HepG2 (cell line): ENCODE measurements around the gene TMEM74B. TPM values are rescaled to one million over a fixed set of nuclear protein-coding genes. Genes with fewer than 3 reads are reported as not detected.

Experiments
- ATAC-seq: fragments of 200-7000 bp; cut with Tn5 transposase; 3 replicates; pipeline ENCODE4 v1.9.1; 2020; ENCODE audit warnings: mild to moderate bottlenecking, moderate library complexity
- BruUV-seq: library from RNA; stranded (reverse); fragments of 400-500 nt; replicated peaks from 2 replicates; lab custom pipeline; 2021; lab: Mats Ljungman, UMichigan
- CTCF ChIA-PET: fragments of 300-600 bp; formaldehyde crosslinking; extraction: SDS; loops from one replicate; lab custom pipeline; 2021; ENCODE audit warnings: low total read pairs, inconsistent platforms, low intra/inter-chr PET ratio; lab: Yijun Ruan, JAX
- POLR2A ChIA-PET: fragments of 350-600 bp; sonication (Branson Sonifier 250); formaldehyde crosslinking; loops from one replicate; lab custom pipeline; 2020; ENCODE audit warnings: antibody characterized with exemption, inconsistent platforms; lab: Yijun Ruan, JAX
- DNase-seq: peaks from one replicate; pipeline ENCODE4 v3.0.0-alpha.2; 2015; ENCODE audit warnings: low spot score
- FAIRE-seq: peaks from 3 replicates; lab custom pipeline; 2011; peaks lifted over from hg19 to GRCh38; lab: Jason Lieb, UNC
- H2AFZ ChIP-seq: one replicate; pipeline ENCODE4 v1.6.1; 2011; ENCODE audit warnings: low read length, inconsistent platforms
- H3K27ac ChIP-seq: fragments of 300-600 bp; 3 replicates; pipeline ENCODE4 v1.8.0; 2011; ENCODE audit warnings: mixed run types, mild to moderate bottlenecking, mixed read lengths, low read length, inconsistent platforms; ENCODE audit not compliant: insufficient read depth; ENCODE audit errors: extremely low read length
- H3K27me3 ChIP-seq, 2 experiments: fragments of 200-600 bp in 1 of 2; 2 replicates in 1 of 2; 3 replicates in 1 of 2; pipeline versions ENCODE4 v1.6.0 to v1.8.0; 2011; ENCODE audit warnings: low read length in 2 of 2, mild to moderate bottlenecking in 2 of 2, moderate library complexity in 2 of 2, inconsistent platforms in 1 of 2; ENCODE audit not compliant: insufficient read depth in 2 of 2, control insufficient read depth in 1 of 2
- H3K36me3 ChIP-seq, 2 experiments: fragments of 200-600 bp in 1 of 2; replicated peaks in 1 of 2; 2 replicates in 1 of 2; 3 replicates in 1 of 2; pipeline versions ENCODE4 v1.5.1 to v1.8.0; 2011; ENCODE audit warnings: low read length in 2 of 2, inconsistent platforms in 1 of 2; ENCODE audit not compliant: insufficient read depth in 2 of 2, control insufficient read depth in 1 of 2
- H3K4me1 ChIP-seq: 2 replicates; pipeline ENCODE4 v1.5.1; 2012; ENCODE audit warnings: low read length, inconsistent platforms; ENCODE audit not compliant: insufficient read depth
- H3K4me2 ChIP-seq: 2 replicates; pipeline ENCODE4 v1.6.0; 2011; ENCODE audit warnings: low read depth, low read length, inconsistent platforms
- H3K4me3 ChIP-seq, 3 experiments: fragments of 200-600 bp in 1 of 3; sonication (generic), shearing (Covaris generic) in 1 of 3; replicated peaks in 1 of 3; 2 replicates each; pipeline ENCODE4 v1.5.1; 2011 to 2016; ENCODE audit warnings: low read length in 3 of 3, inconsistent platforms in 2 of 3, low read depth in 2 of 3, mild to moderate bottlenecking in 2 of 3, control low read depth in 1 of 3, mixed read lengths in 1 of 3; ENCODE audit not compliant: insufficient read depth in 1 of 3
- H3K79me2 ChIP-seq: one replicate; pipeline ENCODE4 v1.6.1; 2011; ENCODE audit warnings: low read length, inconsistent platforms; ENCODE audit not compliant: insufficient read depth
- H3K9ac ChIP-seq: 2 replicates; pipeline ENCODE4 v1.6.0; 2011; ENCODE audit warnings: mild to moderate bottlenecking, low read depth, low read length, inconsistent platforms; ENCODE audit not compliant: insufficient read depth
- H3K9me3 ChIP-seq: 2 replicates; pipeline ENCODE4 v1.5.1; 2012; ENCODE audit warnings: mild to moderate bottlenecking, low read length
- H4K20me1 ChIP-seq: 2 replicates; pipeline ENCODE4 v1.6.0; 2011; ENCODE audit warnings: inconsistent platforms, mild to moderate bottlenecking, low read length, moderate library complexity; ENCODE audit not compliant: insufficient read depth
- ASH2L ChIP-seq: fragments of 300-600, 200-600 bp; sonication (generic); IDR thresholded peaks from 2 replicates; pipeline ENCODE4 v1.7.0; 2017; ENCODE audit warnings: low read depth, mild to moderate bottlenecking, moderate library complexity, mixed read lengths, low read length; ENCODE audit not compliant: insufficient read length
- RFX5 ChIP-seq: IDR thresholded peaks from 2 replicates; pipeline ENCODE4 v1.6.1; 2011; ENCODE audit warnings: low read depth, low read length, improper control_type of control experiment
- ZNF10 ChIP-seq: sonication (generic); formaldehyde crosslinking; IDR thresholded peaks from 2 replicates; pipeline ENCODE4 v1.4.0; 2020; ENCODE audit warnings: mild to moderate bottlenecking, low read depth, missing genetic modification reagents, borderline replicate concordance
- WGBS: methylation state at CpG from one replicate; pipeline ENCODE4 v1.1.6; 2017; ENCODE audit warnings: low lambda C conversion rate; 5-methylcytosine and 5-hydroxymethylcytosine counted together
- in situ Hi-C: cut with HindIII; loops from 2 replicates; pipeline ENCODE4 v1.10.0; 2017; ENCODE audit warnings: low pct_unique_long_range_greater_than_20kb; ENCODE audit not compliant: extremely low pct_ligation_motif_present
- intact Hi-C: fragments of 100-400 bp; cut with micrococcal nuclease; formaldehyde crosslinking; loops from one replicate; pipeline ENCODE4 v1.10.0; 2022; ENCODE audit not compliant: unreplicated experiment
- polyA plus RNA-seq, 8 experiments: library from polyadenylated mRNA; depleted of rRNA in 3 of 8; stranded (reverse) in 7 of 8; unstranded in 1 of 8; fragments of >200 nt; fragmentation: Illumina TruSeq in 4 of 8; extraction: Trizol in 4 of 8; gene quantifications; 2 replicates each; pipeline versions ENCODE4 v1.2.1 to v1.2.3, GENCODE V29; 2011 to 2016; ENCODE audit warnings: low read depth in 4 of 8, missing spikeins in 1 of 8, mixed read lengths in 1 of 8; ENCODE audit not compliant: insufficient read depth in 1 of 8
- total RNA-seq, 5 experiments: library from RNA; depleted of rRNA; stranded (reverse); fragments of >200 nt; fragmentation: Illumina TruSeq; extraction: Trizol; gene quantifications; 2 replicates each; pipeline ENCODE4 v1.2.3, GENCODE V29; 2016; ENCODE audit warnings: low read depth in 1 of 5
- TF ChIP-seq, protein P1 (sequence below): sonication (generic); formaldehyde crosslinking; IDR thresholded peaks from 2 replicates; pipeline ENCODE4 v1.5.0; 2020; ENCODE audit warnings: missing genetic modification reagents

The TMEM74B gene
- total and polyA plus RNA-seq, 2 of the 13 experiments (the other 11 are each of a cell fraction or from before 2014, with no cell fraction given), result 4.7 to 18.4 TPM

DNA sequence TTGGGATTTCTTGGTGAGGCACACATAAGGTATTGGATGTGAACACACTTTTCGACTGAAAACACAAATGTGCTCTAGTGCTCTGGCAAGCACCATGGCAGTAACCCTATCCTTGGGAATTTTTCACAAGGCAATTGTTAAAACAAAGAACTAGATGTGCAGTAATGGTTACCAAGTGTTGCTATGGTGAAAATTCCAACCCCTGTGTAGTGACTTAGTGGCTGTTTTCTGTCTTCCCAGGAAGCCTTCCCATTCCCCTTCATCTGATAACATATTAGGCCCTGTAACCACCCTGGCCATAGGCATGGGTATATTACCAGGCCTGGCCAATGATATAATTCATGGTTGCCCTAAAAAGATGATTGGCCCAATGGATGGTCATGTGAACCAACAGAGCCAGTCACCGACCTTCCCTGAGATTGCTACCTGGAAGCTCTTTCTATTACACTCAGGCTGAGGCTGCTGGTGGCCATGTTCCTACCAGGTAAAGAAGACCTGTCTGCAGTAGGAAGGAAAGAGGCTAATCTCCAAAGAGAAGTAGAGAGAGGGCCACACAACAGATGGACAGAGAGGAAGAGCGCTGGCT, 22.6 kb upstream of the TMEM74B start:
- WGBS, result 31% methylated on average over 3 of the region's 3 CpGs
- FAIRE-seq (no peak), ATAC-seq (no peak), DNase-seq (no peak)
- Histone ChIP-seq H3K79me2 (no peaks in the 10 kb centered on the region), H3K4me2 (no peak overlapping the region), H3K4me1 (0 out of 2 replicates have a peak, but pooled peaks cover under 1% of the 10 kb centered on the region), H3K9me3 (no peaks in the 10 kb centered on the region), H2AFZ (no peak overlapping the region), H3K4me3 (no peak overlapping the region), H3K27ac (no peak overlapping the region), H3K27me3 (peaks cover 1 to 39% of the 10 kb centered on the region in 2 experiments; a peak in 3 of 5 replicates), H3K9ac (no peak overlapping the region), H4K20me1 (no peaks in the 10 kb centered on the region), H3K36me3 (no peaks in the 10 kb centered on the region)
- in situ Hi-C loops, result no loop called here
- TF ChIP-seq RFX5 (peak; percentile 62; the same call in 1 of the 2 replicates), ASH2L (no peak), ZNF10 (CRISPR knock-in tag) (no peak)
- TF ChIP-seq, protein P1, sequence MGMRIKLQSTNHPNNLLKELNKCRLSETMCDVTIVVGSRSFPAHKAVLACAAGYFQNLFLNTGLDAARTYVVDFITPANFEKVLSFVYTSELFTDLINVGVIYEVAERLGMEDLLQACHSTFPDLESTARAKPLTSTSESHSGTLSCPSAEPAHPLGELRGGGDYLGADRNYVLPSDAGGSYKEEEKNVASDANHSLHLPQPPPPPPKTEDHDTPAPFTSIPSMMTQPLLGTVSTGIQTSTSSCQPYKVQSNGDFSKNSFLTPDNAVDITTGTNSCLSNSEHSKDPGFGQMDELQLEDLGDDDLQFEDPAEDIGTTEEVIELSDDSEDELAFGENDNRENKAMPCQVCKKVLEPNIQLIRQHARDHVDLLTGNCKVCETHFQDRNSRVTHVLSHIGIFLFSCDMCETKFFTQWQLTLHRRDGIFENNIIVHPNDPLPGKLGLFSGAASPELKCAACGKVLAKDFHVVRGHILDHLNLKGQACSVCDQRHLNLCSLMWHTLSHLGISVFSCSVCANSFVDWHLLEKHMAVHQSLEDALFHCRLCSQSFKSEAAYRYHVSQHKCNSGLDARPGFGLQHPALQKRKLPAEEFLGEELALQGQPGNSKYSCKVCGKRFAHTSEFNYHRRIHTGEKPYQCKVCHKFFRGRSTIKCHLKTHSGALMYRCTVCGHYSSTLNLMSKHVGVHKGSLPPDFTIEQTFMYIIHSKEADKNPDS (CRISPR knock-in tag), result no peak
- intact Hi-C loops, result no loop called here
- BruUV-seq, result no TSS peak
- CTCF ChIA-PET, result no interaction called here
- POLR2A ChIA-PET, result no interaction called here
